Muscle of back (tissue), 13 donors: ENCODE results near the gene RAPGEF2. TPM values are rescaled to one million over a fixed set of nuclear protein-coding genes. Genes with fewer than 3 reads are reported as not detected.
"Not testable (repeated sequence)": the region's sequence is repeated elsewhere in the genome, so short reads cannot be mapped to it uniquely, and the experiment has no call there.

Source experiments
- DNase-seq, 3 donors: peaks; one replicate each; pipeline versions ENCODE4 v3.0.0 to v3.0.0-alpha.2; 2013
- long read RNA-seq, 9 donors: transcript quantifications; one replicate each; lab custom pipeline, GENCODE V29; 2026
- polyA plus RNA-seq, 10 donors: library from polyadenylated mRNA; unstranded; fragments of 120-200 nt; gene quantifications; one replicate each; pipeline ENCODE4 v1.2.1, GENCODE V29; 2013; ENCODE audit not compliant: insufficient read length in 10 of 10

Gene RAPGEF2, protein sequence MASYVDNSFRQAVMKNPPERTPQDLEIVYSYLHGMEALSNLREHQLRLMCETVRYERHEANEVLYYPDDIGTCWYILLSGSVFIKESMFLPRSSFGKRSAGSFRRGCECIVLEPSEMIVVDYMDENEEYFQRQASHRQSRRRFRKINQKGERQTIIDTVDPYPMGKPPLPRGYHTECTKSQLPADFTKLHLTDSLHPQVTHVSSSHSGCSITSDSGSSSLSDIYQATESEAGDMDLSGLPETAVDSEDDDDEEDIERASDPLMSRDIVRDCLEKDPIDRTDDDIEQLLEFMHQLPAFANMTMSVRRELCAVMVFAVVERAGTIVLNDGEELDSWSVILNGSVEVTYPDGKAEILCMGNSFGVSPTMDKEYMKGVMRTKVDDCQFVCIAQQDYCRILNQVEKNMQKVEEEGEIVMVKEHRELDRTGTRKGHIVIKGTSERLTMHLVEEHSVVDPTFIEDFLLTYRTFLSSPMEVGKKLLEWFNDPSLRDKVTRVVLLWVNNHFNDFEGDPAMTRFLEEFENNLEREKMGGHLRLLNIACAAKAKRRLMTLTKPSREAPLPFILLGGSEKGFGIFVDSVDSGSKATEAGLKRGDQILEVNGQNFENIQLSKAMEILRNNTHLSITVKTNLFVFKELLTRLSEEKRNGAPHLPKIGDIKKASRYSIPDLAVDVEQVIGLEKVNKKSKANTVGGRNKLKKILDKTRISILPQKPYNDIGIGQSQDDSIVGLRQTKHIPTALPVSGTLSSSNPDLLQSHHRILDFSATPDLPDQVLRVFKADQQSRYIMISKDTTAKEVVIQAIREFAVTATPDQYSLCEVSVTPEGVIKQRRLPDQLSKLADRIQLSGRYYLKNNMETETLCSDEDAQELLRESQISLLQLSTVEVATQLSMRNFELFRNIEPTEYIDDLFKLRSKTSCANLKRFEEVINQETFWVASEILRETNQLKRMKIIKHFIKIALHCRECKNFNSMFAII (N-terminal part only)
- 10 to 100 TPM; 22.5 to 34.2 (median 27.5) TPM for polyA plus RNA-seq
- long read RNA-seq, donor 1, partial matches to known transcripts: 0 of 2 reads
- long read RNA-seq, donor 1, other reads (novel, unspliced or antisense): 0 of 2 reads
- long read RNA-seq, donor 2: 0 reads
- long read RNA-seq, donor 3: 0 reads
- long read RNA-seq, donor 4, partial matches to known transcripts: 6 of 6 reads
- long read RNA-seq, donor 4, other reads (novel, unspliced or antisense): 0 of 6 reads
- long read RNA-seq, donor 5: 0 reads
- long read RNA-seq, donor 6: 0 reads
- long read RNA-seq, donor 7: 0 reads
- long read RNA-seq, donor 8: 0 reads
- long read RNA-seq, donor 9: 0 reads

DNA sequence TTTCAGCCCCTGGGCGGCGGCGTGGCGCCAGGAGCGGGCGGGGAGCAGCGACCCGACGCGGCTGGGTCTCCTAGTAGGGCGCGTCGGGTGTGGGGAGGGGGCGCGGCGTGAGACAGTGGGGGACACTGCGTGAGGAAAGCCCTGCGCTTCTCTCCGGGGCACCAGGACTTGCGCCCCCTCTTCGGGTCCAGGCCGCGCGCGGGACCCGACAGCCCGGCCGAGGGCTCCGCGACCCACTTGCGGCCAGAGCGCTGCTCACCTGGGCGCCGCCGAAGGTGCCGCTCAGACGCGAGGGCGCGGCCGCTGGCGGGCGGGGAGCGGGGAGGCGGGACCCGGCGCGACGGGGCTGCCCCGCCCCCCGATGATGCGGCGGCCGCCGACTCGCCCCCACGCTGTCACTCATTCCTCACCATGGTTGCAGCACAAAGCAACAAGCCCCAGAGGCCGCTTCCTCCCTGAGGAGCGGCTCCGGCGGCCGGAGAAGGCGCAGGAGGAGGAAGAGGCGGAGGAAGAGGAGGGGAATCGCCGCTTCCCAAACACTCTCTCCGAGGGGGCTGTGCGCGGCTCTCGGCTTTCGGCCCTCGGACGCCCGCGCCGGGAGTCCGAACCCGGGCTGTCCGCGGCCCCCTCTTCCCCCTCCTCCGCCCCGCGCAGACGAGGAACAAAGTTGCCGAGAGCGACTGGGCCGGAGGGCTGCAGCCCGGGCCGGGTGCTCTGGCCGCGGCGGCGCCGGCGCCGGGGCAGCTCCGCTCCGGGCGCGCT is at the start of gene RAPGEF2:
Gene RAPGEF2 (plus strand): TSS at position 458 of the 762 bp plus-strand sequence. CDS start 1,084 bp downstream, outside the sequence.
- DNase-seq: peak; percentile 94 to 97 (median 94)

DNA sequence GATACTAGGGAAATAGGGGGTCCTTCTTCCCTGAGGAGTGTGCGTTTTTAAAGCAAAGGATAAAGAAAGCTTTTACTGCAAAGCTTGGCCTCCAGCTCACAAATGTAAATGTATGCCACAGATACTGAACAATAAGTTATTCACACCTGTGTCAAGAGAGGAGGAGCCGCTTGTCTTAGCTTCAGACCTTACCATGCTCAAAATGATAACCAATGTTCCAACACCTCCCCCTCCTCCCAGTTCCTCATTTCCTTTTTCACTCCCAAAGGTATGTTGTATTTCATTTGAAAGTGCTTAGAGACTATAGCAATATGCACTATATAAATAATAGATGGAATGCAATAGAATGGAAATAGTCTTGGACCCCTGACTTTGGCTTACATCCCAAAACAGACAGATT is 47.0 kb upstream of the RAPGEF2 start:
- DNase-seq: no peak

DNA sequence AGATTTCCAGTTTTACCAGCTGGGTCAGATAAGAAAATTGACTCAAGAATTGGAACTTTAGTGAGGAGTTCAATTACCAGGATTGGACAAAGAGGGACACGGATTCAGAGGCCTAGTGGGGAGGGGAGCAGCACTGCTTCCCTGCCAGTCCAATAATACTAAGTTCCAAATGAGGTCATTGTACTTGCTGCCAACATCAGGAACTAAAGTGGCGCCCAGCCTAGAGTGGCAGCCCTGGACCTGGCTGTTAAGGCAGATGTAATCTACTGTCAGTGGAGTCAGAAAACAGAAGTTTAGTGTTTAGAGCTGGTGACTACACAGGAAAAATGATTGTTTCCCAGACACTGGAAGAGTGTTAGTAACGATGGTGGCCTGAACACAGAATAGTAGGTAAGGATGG is 42.7 kb upstream of the RAPGEF2 start:
- no peak for DNase-seq

DNA sequence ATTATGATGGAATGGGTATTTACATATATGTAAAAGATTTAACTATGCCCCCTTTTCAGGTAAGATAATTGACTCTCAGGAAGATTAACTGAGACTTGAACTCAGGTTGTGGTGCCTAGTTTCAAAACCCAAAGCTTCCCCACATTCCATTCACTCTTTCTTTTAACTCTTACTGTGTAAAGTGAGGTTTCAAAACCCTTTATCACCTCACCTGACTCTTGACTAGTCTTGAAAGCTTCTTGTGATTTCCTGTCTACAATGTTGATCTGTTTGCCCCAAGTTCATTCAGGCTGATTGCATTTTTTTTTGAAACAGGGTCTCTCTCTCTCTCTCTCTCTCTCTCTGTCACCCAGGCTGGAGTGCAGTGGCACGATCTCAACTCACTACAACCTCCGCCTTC is 40.5 kb upstream of the RAPGEF2 start:
- DNase-seq: no peak

DNA sequence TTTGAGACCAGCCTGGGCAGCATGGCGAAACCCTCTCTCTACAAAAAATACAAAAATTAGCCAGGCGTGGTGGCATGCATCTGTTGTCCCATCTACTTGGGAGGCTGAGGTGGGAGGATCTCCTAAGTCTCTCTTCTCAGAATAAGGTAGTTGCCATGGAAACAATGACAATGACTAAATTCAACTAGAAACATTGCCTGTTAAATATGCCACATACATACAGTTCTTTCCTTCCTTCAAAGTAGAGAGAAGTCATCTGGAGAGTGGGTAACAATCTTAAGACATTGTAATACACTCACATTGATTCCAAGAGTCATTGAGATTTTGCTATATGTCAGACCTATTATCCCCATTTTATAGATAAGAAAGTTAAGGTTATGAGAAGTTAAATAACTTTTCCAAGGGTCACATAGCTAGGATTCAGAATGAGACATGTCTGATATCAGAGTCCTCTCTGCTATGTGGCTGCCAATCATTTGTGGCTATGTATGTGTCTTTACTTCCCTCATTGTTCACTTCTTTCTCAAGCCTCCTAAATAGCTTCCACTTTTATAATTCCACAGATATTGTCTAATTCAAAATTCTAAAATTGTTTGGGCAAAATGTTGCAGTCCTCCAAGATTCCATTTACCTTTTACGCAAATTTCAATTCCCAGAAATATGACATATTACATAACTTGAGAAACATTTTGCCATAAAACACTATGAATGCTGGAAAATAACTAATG is 37.2 kb upstream of the RAPGEF2 start:
- DNase-seq: no peak

DNA sequence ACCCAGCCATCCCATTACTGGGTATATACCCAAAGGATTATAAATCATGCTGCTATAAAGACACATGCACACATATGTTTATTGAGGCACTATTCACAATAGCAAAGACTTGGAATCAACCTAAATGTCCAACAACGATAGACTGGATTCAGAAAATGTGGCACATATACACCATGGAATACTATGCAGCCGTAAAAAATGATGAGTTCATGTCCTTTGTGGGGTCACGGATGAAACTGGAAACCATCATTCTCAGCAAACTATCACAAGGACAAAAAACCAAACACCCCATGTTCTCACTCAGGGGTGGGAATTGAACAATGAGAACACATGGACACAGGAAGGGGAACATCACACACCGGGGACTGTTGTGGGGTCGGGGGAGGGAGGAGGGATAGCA is 34.7 kb upstream of the RAPGEF2 start:
- DNase-seq: not testable (repeated sequence)

DNA sequence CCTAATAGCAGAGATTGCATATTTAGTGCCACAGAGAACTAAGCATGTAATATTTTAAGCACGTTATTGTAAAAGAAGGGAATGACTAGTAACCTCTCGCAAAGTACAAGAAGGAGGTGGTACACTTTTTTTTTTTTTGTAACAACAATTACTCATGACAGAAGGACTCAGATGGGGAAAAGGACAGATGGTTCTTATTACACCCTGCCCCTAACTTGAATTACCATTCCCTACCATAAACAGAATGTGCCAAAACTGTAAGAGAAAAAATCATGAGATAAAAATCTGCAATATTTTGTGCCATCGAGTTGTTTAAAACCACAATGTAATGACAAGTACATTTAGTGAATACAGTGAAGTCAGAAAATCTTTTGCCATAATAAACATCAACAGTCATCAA is 33.0 kb upstream of the RAPGEF2 start:
- peak in 1 of 3 donors; percentile 41 for DNase-seq

DNA sequence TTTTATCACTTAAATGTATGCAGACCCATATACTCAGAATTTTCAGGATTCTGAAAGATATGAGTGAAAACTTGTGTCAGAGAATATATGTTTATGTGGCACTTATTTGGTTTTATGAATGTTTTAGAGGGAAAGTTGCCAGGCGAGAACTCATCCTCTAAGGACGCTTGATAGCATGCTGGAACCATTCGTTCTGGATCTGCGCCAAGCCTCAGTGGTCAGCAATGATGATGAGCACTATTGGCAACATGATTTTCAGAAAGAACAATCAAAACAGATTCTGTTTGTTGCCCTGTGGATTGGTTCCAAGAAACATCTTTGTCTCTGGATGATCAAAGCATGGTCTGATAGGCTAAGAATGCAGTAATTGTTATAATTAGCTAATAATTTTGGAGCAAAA is 32.1 kb upstream of the RAPGEF2 start:
- peak in 1 of 3 donors; percentile 30 for DNase-seq

DNA sequence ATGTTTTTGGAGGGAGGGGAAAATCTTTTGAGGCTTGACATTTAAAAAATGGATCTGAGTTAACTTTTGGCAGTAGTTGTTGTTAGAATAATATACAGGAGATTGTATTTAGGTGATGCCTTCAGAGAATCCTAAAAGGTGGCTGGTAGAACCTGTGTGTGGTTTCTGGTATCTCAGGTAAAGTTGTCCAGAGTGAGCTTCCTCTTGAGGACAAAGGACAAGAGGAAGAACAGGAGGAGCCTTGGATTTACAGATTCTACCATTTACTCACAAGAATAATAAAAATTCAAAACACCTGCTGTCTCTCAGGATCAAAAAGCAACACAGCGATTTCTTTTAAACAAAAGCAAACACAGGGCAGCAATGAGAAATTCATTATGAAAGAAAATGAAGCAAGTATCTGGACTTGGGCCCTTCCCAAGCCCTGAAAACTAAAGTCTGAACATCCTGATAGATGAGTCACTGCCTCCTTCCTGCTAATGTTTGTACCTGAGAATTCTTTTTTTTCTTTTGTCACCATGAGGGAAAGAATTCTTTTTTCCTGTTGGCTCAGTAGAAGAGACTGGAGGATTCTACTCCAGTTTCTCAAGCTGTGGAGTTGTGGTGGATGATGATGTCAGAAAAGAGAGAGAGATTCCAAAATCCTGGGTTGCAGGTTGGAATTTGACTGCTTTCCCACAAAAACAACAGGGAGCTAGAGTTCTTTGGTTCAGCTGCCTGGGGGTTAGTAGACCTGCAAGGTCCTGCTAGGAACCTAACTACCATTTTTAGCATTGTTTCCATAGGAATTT is 31.5 kb upstream of the RAPGEF2 start:
- DNase-seq: peak in 1 of 3 donors; percentile 58

DNA sequence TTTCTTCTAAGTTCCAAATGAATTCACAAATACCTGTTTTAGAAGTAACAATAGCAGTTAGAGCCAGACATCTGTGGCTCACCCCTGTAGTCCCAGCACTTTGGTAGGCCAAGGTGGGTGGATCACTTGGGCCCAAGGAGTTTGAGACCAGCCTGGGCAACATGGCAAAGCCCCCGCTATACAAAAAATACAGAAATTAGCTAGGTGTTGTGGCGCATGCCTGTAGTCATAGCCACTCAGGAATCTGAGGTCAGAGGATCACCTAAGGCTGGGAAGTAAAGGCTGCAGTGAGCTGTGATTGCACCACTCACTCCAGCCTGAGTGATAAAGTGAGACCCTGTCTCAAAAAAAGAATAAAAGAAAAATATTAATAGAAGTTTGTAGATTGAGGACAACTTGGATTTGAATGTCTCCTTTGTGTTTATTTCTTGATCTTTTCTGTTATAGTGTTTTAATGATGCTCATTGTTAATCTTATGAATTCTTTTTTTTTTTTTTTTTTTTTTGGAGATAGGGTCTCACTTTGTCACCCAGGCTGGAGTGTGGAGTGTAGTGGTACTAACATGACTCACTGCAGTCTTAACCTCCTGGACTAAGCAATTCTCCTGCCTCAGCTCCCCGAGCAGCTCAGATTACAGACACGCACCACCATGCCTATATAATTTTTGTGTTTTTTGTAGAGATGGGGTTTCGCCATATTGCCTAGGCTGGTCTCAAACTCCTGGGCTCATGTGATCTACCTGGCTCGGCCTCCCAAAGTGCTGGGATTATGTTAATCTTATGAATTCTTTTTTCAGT is 30.7 kb upstream of the RAPGEF2 start:
- DNase-seq: no peak

DNA sequence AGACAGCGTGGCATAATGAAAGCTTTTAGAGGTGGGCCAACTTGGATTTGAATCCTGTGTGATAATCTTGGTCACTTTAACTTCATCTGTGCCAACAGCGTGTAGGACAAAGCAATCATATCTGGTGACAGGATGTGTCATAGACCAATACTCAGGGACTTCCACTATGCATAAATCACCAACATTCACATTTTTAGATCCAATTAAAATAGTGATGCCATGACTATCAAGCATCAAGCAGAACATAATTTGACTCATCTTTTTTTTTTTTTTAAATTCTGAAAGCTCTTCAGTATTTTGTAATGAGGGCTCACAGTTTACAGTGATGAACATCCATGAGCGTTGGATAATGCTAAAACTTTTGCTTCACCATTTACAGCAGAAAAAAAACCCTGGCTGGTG is 27.3 kb upstream of the RAPGEF2 start:
- peak in 1 of 3 donors; percentile 47 for DNase-seq

DNA sequence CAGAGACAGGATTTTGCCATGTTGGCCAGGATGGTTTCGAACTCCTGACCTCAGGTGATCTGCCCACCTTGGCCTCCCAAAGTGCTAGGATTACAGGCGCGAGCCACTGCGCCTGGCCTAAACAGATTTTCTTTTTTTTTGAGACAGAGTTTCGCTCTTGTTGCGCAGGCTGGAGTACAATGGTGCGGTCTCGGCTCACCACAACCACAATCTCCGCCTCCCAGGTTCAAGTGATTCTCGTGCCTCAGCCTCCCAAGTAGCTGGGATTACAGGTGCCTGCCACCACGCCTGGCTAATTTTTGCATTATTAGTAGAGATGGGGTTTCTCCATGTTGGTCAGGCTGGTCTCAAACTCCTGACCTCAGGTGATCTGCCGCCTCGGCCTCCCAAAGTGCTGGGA is 25.9 kb upstream of the RAPGEF2 start:
- not testable (repeated sequence) for DNase-seq

DNA sequence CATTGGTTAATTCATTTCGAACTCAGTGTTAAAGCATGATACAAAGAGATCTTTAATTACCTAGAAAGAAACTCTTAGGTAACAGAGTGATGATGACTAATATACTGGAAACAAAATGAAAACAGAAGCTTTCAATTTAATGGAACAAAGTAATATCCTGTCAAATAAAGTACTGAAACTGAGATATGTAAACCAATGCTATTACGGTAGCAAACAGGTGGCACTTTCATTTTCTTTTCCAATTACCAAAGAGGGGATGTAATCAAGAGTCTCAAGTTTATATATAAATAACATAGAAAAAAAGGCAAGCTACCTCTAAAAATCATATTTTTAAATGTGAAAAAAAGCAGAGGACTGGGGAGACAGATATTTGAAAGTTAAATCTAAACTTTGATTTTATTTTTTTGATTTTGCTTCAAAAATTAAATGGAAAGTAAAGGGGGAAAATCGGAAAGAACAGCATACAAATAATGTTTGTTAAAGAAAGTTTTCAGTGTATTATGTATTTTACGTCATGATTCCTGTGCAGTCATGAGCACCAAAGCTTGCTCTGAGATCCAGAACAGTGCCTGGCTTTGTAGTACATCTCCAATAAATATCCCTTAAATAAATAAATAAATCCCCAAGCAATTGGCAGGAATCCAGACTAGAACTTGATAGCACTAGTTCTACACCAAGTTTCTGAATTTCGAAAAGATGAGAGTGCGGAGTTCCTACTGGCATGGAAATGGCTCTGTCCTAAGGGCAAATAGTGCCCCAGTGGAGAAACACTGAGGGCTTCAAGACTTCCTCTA is 25.0 kb upstream of the RAPGEF2 start:
- no peak for DNase-seq

DNA sequence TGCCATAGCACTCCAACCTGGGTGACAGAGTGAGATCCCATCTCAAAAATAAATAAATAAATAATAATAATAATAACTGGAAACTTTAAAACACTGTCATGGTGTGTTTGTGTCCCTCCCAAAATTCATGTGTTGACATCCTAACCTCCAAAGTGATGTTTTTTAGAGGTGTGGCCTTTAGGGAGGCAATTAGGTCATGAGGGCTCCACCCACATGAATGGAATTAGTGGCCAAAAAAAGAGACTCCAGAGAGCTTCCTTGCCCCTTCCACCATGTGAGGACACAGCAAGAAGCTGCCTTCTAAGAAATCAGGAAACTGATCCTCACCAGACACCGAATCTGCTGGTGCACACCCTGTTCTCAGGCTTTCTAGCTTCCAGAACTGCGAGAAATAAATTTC is 23.8 kb upstream of the RAPGEF2 start:
- no peak for DNase-seq

DNA sequence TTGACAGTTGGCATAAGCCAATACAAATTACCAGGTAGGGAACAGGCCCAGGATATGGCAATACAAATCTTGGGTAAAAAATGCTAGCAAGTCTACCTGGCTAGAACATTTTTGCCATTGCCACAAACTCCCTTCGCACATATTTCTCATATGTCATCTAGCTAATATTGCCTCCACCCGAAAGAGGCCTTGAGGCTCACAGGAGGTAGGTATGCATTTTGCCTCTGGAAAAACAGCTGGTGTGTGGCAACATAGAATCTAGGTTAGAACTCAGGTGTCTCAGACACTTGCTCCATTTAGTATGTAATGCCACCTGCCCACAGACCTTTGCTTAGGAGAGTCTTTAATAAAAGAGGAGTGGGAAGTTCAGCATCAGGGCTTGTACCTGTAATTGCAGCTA is 16.3 kb upstream of the RAPGEF2 start:
- no peak for DNase-seq

DNA sequence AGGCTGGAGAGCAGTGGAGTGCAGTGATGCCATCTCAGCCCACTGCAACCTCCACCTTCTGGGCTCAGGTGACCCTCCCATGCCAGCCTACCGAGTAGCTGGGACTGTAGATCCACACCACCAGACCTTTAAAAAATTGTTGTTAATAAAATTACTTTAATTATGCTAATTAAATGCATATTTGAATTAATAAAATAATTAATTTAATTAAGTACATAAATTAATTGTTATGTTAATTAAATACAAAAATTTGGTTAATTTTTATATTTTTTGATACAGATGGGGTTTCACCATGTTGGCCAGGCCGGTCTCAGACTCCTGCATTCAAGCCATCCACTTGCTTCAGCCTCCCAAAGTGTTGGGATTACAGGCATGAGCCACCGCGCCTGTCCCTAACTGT is 12.6 kb upstream of the RAPGEF2 start:
- no peak for DNase-seq

DNA sequence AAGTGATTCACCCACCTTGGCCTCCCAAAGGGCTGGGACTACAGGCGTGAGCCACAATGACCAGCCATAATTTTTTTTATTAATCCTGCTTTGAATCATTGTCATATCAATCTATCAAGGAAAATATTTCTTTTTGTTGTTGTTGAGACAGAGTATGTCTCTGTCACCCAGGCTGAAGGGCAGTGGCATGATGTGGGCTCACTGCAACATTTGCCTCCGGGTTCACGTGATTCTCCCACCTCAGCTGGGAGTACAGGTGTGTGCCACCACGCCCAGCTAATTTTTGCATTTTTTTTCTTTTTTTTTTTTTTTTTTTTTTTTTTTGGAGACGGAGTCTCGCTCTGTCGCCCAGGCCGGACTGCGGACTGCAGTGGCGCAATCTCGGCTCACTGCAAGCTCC is 8.7 kb upstream of the RAPGEF2 start:
- DNase-seq: not testable (repeated sequence)

DNA sequence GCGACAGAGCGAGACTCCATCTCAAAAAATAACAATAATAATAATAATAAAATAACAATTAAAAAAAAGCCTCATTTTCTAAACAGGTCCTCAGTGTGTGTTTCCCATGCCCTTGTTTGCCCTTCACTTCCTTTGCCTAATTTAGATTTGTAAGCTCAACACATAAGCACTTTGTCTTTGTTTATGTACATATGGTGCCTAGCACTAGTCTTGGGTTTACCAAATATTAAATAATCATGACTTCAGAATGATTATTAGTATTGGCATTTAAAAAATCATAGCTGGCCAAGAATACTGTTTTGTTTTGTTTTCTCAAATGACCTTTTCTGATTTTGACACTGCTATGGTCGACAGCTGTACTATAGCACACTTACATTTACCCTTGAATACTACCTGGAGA is 6.4 kb upstream of the RAPGEF2 start:
- no peak for DNase-seq
